ENCODE results near the gene POLA1.
"Not testable (repeated sequence)": the region's sequence is repeated elsewhere in the genome, so short reads cannot be mapped to it uniquely, and the experiment has no call there.

The POLA1 gene

DNA sequence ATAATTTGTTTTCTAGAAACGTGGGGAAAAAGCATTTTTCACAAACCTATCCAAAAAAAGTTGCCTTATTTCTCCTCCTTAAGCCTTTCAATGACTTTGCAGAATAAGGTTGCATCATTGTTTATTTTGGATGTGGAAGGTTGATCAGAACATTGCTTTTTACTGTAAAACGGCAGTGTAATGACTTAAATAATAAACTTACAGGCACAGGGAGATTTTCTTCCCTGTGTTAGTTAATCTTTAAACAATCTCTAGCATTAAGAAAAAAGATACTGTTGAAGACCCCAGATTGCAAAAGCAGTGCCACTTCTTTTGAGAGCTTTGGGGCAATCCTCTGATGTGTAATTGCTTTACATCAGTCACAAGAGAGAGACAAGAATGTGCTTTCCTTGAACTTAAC, 168.6 kb downstream of the POLA1 start:
- Histone ChIP-seq H3K4me3 (ENCODE audit: low read depth, low read length) (no peak overlapping the region), H3K9me3 (no peaks in the 10 kb centered on the region), H3K27me3 (no peaks in the 10 kb centered on the region), H3K4me1 (no peaks in the 10 kb centered on the region), H3K36me3 (no peaks in the 10 kb centered on the region)
- TF ChIP-seq, protein P1, sequence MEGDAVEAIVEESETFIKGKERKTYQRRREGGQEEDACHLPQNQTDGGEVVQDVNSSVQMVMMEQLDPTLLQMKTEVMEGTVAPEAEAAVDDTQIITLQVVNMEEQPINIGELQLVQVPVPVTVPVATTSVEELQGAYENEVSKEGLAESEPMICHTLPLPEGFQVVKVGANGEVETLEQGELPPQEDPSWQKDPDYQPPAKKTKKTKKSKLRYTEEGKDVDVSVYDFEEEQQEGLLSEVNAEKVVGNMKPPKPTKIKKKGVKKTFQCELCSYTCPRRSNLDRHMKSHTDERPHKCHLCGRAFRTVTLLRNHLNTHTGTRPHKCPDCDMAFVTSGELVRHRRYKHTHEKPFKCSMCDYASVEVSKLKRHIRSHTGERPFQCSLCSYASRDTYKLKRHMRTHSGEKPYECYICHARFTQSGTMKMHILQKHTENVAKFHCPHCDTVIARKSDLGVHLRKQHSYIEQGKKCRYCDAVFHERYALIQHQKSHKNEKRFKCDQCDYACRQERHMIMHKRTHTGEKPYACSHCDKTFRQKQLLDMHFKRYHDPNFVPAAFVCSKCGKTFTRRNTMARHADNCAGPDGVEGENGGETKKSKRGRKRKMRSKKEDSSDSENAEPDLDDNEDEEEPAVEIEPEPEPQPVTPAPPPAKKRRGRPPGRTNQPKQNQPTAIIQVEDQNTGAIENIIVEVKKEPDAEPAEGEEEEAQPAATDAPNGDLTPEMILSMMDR (IDR thresholded peaks at IDR 0.05; ENCODE audit: low read depth, low read length) = no peak
- DNase-seq = no peak

DNA sequence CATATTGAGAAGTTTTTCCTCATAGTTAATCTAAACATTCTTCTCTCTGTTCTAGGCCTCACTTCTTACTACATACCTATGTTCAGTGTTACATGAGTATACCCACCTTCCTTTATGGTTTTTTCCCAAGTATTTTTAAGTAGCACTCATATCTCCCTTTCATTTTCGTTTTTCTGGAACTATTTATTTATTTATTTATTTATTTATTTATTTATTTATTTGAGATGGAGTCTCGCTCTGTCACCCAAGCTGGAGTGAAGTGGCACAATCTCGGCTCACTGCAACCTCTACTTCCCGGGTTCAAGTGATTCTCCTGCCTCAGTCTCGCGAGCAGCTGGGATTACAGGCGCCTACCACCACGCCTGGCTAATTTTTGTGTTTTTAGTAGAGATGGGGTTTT, 170.1 kb downstream of the POLA1 start:
- not testable (repeated sequence) for H3K9me3 ChIP-seq; H3K4me1 ChIP-seq; H3K4me3 ChIP-seq (ENCODE audit: low read depth, low read length); H3K27me3 ChIP-seq; H3K36me3 ChIP-seq; DNase-seq

DNA sequence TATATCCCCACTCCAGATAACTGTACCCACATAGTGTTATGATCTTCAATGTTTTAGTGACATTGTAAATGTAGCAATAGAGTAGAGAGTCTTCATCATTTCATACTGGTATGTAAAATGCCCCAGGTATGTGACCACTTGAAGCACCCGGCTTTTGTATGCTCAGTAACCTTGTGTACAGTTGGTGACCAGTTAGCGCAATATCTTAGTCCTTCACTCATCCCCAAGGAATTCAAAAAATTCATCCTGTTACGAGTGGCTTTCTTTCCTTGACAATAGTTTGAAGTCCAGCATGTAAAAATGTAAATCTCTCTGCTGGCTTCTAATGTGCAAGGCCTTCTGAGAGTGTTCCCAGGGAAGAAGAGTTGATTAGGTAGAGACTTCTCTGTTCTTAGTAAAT, 176.4 kb downstream of the POLA1 start:
- DNase-seq = no peak
- Histone ChIP-seq H3K4me3 (ENCODE audit: low read depth, low read length) (no peak overlapping the region), H3K9me3 (no peaks in the 10 kb centered on the region), H3K4me1 (no peaks in the 10 kb centered on the region), H3K27me3 (no peaks in the 10 kb centered on the region), H3K36me3 (no peaks in the 10 kb centered on the region)
- TF ChIP-seq, protein P1 (IDR thresholded peaks at IDR 0.05; ENCODE audit: low read depth, low read length) = no peak

DNA sequence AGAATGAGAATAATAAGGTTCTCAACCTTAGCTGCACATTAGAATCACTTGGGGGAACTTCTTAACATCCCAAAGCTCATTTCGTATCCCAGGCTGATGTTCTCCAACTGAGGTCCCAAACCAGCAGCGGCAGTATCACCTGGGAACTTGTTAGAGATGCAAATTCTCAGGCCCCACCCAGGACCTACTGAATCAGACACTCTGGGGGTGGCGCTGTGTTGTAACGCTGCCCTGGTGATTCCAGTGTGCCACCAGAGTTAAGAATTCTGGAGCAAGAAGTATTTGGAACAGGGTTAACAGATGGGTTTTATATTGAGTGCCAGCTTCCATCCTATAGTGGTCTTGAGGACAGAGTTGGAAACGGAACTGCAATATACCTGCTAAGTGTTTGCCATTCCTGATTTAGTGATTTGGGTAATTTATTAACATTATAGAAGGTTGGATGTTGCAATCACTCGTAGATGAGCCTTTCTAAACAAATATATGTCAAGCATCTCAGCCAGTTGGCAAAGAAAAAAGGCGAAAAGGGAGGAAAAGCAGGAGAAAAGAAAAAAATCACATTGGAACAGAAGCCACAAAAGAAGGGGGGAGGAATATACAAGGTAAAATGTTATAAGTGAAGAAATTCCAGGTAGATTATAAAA, 181.0 kb downstream of the POLA1 start:
- H3K9me3 ChIP-seq = no peaks in the 10 kb centered on the region
- no peaks in the 10 kb centered on the region for H3K4me1 ChIP-seq
- no peak overlapping the region for H3K4me3 ChIP-seq (ENCODE audit: low read depth, low read length)
- H3K27me3 ChIP-seq = no peaks in the 10 kb centered on the region
- no peak for DNase-seq
- TF ChIP-seq, protein P1 (IDR thresholded peaks at IDR 0.05; ENCODE audit: low read depth, low read length) = no peak
- no peaks in the 10 kb centered on the region for H3K36me3 ChIP-seq

DNA sequence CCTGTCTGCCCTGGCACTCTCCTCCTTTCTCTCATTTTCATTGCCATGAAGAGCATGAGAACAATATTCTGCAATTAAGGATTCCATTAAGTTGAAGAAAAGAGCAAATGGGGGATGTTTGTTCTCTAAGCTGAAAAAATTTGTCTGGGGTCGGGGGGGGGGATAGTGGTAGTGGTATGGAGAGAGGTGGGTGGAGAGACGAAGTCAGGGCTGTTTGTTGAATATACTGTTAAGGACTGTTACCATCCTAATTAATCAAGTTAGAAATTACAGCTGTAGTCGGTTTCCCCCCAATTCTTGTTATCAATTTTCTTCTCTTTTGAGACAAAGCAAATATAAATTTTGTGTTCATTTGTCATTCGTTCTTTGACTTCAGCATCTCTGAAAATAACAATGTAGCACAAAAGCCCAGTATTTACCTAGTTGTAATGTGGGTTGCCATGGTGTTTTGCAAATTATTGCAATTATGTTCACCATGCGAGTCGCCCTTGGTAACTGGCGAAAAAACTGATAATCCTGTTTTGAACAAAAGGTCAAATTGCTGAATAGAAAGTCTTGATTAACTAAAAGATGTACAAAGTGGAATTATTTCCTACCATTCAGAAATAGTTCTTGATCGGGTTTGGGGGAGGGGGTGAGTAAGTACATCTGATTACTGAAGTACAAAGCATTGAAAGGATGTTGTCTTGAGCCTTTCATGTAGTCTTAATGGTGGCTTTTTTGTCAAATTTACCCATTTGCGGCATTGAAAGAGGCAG, 183.0 kb downstream of the POLA1 start:
- Histone ChIP-seq H3K27me3 (no peaks in the 10 kb centered on the region), H3K36me3 (no peaks in the 10 kb centered on the region), H3K4me3 (ENCODE audit: low read depth, low read length) (no peak overlapping the region), H3K4me1 (no peaks in the 10 kb centered on the region), H3K9me3 (no peaks in the 10 kb centered on the region)
- TF ChIP-seq, protein P1 (IDR thresholded peaks at IDR 0.05; ENCODE audit: low read depth, low read length) = no peak
- DNase-seq = no peak

DNA sequence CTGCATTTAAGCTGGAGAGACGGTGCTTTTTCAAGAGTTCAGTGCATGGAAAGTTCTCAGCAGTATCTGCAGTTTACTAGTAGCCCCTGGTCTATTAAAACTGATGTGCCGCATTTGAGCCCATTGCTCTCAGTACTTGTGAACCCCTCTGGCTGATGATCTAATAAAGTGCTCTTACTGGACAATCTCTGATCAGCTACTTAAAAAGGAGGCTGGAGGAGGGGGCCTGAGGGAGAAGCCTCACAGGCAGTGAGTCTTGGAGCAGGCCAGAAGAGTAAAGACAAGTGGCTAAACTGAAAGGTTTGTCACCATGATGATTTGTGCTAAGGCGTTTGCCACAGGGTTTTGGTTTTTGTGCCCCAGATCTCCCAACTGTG, 183.6 kb downstream of the POLA1 start:
- Histone ChIP-seq H3K36me3 (no peaks in the 10 kb centered on the region), H3K4me3 (ENCODE audit: low read depth, low read length) (no peak overlapping the region), H3K9me3 (no peaks in the 10 kb centered on the region), H3K4me1 (no peaks in the 10 kb centered on the region), H3K27me3 (no peaks in the 10 kb centered on the region)
- DNase-seq = no peak
- TF ChIP-seq, protein P1 (IDR thresholded peaks at IDR 0.05; ENCODE audit: low read depth, low read length) = no peak

Data from BE2C (cell line).